IPS-20b (cell line): ENCODE results near the gene POU2AF1.

ENCODE experiments used
- H3K27ac ChIP-seq: one replicate; pipeline ENCODE4 v1.5.1; 2013; ENCODE audit warnings: low read length
- H3K27me3 ChIP-seq: 2 replicates; pipeline ENCODE4 v1.6.1; 2013; ENCODE audit warnings: mild to moderate bottlenecking, low read length, inconsistent platforms; ENCODE audit not compliant: insufficient read depth
- H3K36me3 ChIP-seq: 2 replicates; pipeline ENCODE4 v1.6.1; 2013; ENCODE audit warnings: low read depth, mild to moderate bottlenecking, inconsistent platforms, low read length, moderate library complexity; ENCODE audit not compliant: insufficient read depth
- H3K4me1 ChIP-seq: 2 replicates; pipeline ENCODE4 v1.6.1; 2013; ENCODE audit warnings: mild to moderate bottlenecking, control low read depth, inconsistent platforms, low read length, moderate library complexity; ENCODE audit not compliant: insufficient read depth
- H3K4me3 ChIP-seq: 2 replicates; pipeline ENCODE4 v1.5.1; 2013; ENCODE audit warnings: mild to moderate bottlenecking, low read length, inconsistent platforms
- H3K9ac ChIP-seq: 2 replicates; pipeline ENCODE4 v1.6.1; 2013; ENCODE audit warnings: low read depth, mild to moderate bottlenecking, inconsistent platforms, low read length, moderate library complexity
- H3K9me3 ChIP-seq: 2 replicates; pipeline ENCODE4 v1.6.1; 2013; ENCODE audit warnings: mild to moderate bottlenecking, low read depth, low read length, inconsistent platforms; ENCODE audit not compliant: insufficient read depth

The POU2AF1 gene

GRCh38 chr11:111347002-111347722, 31.9 kb downstream of the POU2AF1 start:
- Histone ChIP-seq H3K9me3 (no peaks in the 10 kb centered on the region), H3K27me3 (no peaks in the 10 kb centered on the region), H3K36me3 (no peaks in the 10 kb centered on the region), H3K9ac (no peak overlapping the region), H3K4me3 (no peak overlapping the region), H3K4me1 (peaks cover 6% of the 10 kb centered on the region; the same call in 1 of the 2 replicates), H3K27ac (no peak overlapping the region)

GRCh38 chr11:111344032-111344431, 35.0 kb downstream of the POU2AF1 start:
- H3K27ac ChIP-seq = no peak overlapping the region
- no peaks in the 10 kb centered on the region for H3K9me3 ChIP-seq
- H3K36me3 ChIP-seq = no peaks in the 10 kb centered on the region
- no peaks in the 10 kb centered on the region for H3K27me3 ChIP-seq
- H3K4me1 ChIP-seq = peaks cover 6% of the 10 kb centered on the region; the same call in 1 of the 2 replicates
- no peak overlapping the region for H3K4me3 ChIP-seq
- H3K9ac ChIP-seq = no peak overlapping the region

GRCh38 chr11:111342329-111342728, 36.7 kb downstream of the POU2AF1 start:
- H3K9me3 ChIP-seq = no peaks in the 10 kb centered on the region
- no peak overlapping the region for H3K9ac ChIP-seq
- no peaks in the 10 kb centered on the region for H3K36me3 ChIP-seq
- peaks cover 6% of the 10 kb centered on the region; the same call in 1 of the 2 replicates for H3K4me1 ChIP-seq
- H3K27ac ChIP-seq = no peak overlapping the region
- H3K4me3 ChIP-seq = no peak overlapping the region
- H3K27me3 ChIP-seq = no peaks in the 10 kb centered on the region

GRCh38 chr11:111339758-111340388, 39.2 kb downstream of the POU2AF1 start:
- Histone ChIP-seq H3K27me3 (no peaks in the 10 kb centered on the region), H3K36me3 (no peaks in the 10 kb centered on the region), H3K4me1 (peaks cover 12% of the 10 kb centered on the region), H3K27ac (no peak overlapping the region), H3K4me3 (no peak overlapping the region), H3K9me3 (no peaks in the 10 kb centered on the region), H3K9ac (no peak overlapping the region)

- Histone ChIP-seq H3K4me3 (peak overlapping the region; percentile 2; the same call in 1 of the 2 replicates), H3K9ac (no peak overlapping the region), H3K27me3 (no peaks in the 10 kb centered on the region), H3K4me1 (peaks cover 12% of the 10 kb centered on the region), H3K36me3 (no peaks in the 10 kb centered on the region), H3K27ac (no peak overlapping the region), H3K9me3 (no peaks in the 10 kb centered on the region)
These were observed 42.4 kb downstream of the POU2AF1 start for GRCh38 chr11:111336582-111337256.

- no peaks in the 10 kb centered on the region for H3K27me3 ChIP-seq
- no peak overlapping the region for H3K9ac ChIP-seq
- H3K4me1 ChIP-seq = peaks cover 12% of the 10 kb centered on the region
- H3K9me3 ChIP-seq = no peaks in the 10 kb centered on the region
- no peaks in the 10 kb centered on the region for H3K36me3 ChIP-seq
- no peak overlapping the region for H3K27ac ChIP-seq
- H3K4me3 ChIP-seq = peak overlapping the region; percentile 2; the same call in 1 of the 2 replicates
These were observed 43.0 kb downstream of the POU2AF1 start for GRCh38 chr11:111336062-111336461.

- no peaks in the 10 kb centered on the region for H3K36me3 ChIP-seq
- H3K27ac ChIP-seq = no peak overlapping the region
- no peak overlapping the region for H3K9ac ChIP-seq
- H3K4me3 ChIP-seq = no peak overlapping the region
- no peaks in the 10 kb centered on the region for H3K27me3 ChIP-seq
- peaks cover 12% of the 10 kb centered on the region for H3K4me1 ChIP-seq
- H3K9me3 ChIP-seq = no peaks in the 10 kb centered on the region
These were observed 43.5 kb downstream of the POU2AF1 start for GRCh38 chr11:111335549-111335948.

GRCh38 chr11:111334532-111335502, 44.3 kb downstream of the POU2AF1 start:
- peaks cover 12% of the 10 kb centered on the region for H3K4me1 ChIP-seq
- H3K27ac ChIP-seq = no peak overlapping the region
- no peaks in the 10 kb centered on the region for H3K36me3 ChIP-seq
- H3K9me3 ChIP-seq = no peaks in the 10 kb centered on the region
- no peak overlapping the region for H3K4me3 ChIP-seq
- no peaks in the 10 kb centered on the region for H3K27me3 ChIP-seq
- H3K9ac ChIP-seq = no peak overlapping the region

- Histone ChIP-seq H3K9ac (no peak overlapping the region), H3K4me1 (peaks cover 12% of the 10 kb centered on the region), H3K27me3 (no peaks in the 10 kb centered on the region), H3K4me3 (no peak overlapping the region), H3K27ac (no peak overlapping the region), H3K36me3 (no peaks in the 10 kb centered on the region), H3K9me3 (no peaks in the 10 kb centered on the region)
These were observed 47.2 kb downstream of the POU2AF1 start for GRCh38 chr11:111331711-111332479.

- Histone ChIP-seq H3K4me3 (no peak overlapping the region), H3K9ac (no peak overlapping the region), H3K27me3 (no peaks in the 10 kb centered on the region), H3K36me3 (no peaks in the 10 kb centered on the region), H3K9me3 (no peaks in the 10 kb centered on the region), H3K4me1 (no peaks in the 10 kb centered on the region), H3K27ac (no peak overlapping the region)
These were observed 48.7 kb downstream of the POU2AF1 start for GRCh38 chr11:111330234-111330893.
